Measurements from ENCODE around the gene CYB5B. TPM values are rescaled to one million over a fixed set of nuclear protein-coding genes. Genes with fewer than 3 reads are reported as not detected.

CYB5B gene
- total and polyA plus RNA-seq, 2 experiments from 2014 or later: 60.5 to 116 TPM

GRCh38 chr16:69508033-69508755 is 83.8 kb downstream of the CYB5B start:
- Histone ChIP-seq H3K27ac (no peak overlapping the region), H3K4me3 (no peak overlapping the region), H3K36me3 (replicated peaks; ENCODE audit: insufficient read depth, low read depth) (no peaks in the 10 kb centered on the region), H3K9me3 (ENCODE audit: low read depth) (no peaks in the 10 kb centered on the region), H3K27me3 (no peaks in the 10 kb centered on the region), H3K4me2 (no peak overlapping the region), H2AFZ (no peak overlapping the region), H3K4me1 (ENCODE audit: insufficient read depth) (no peaks in the 10 kb centered on the region), H4K20me1 (ENCODE audit: insufficient read depth, poor library complexity, severe bottlenecking) (no peaks in the 10 kb centered on the region), H3K79me2 (no peaks in the 10 kb centered on the region), H3K9me2 (replicated peaks; ENCODE audit: insufficient read depth) (no peaks in the 10 kb centered on the region)
- TF ChIP-seq EZH2 (IDR thresholded peaks at IDR 0.05; ENCODE audit: borderline replicate concordance) (no peak), EZH2phosphoT487 (IDR thresholded peaks at IDR 0.05; ENCODE audit: low read depth, severe bottlenecking, unreplicated experiment) (no peak)
- TF ChIP-seq, protein P1, sequence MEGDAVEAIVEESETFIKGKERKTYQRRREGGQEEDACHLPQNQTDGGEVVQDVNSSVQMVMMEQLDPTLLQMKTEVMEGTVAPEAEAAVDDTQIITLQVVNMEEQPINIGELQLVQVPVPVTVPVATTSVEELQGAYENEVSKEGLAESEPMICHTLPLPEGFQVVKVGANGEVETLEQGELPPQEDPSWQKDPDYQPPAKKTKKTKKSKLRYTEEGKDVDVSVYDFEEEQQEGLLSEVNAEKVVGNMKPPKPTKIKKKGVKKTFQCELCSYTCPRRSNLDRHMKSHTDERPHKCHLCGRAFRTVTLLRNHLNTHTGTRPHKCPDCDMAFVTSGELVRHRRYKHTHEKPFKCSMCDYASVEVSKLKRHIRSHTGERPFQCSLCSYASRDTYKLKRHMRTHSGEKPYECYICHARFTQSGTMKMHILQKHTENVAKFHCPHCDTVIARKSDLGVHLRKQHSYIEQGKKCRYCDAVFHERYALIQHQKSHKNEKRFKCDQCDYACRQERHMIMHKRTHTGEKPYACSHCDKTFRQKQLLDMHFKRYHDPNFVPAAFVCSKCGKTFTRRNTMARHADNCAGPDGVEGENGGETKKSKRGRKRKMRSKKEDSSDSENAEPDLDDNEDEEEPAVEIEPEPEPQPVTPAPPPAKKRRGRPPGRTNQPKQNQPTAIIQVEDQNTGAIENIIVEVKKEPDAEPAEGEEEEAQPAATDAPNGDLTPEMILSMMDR (IDR thresholded peaks at IDR 0.05; ENCODE audit: poor library complexity): no peak
- WGBS (ENCODE audit: low lambda C conversion rate, missing lambda C conversion rate): 92% methylated on average over 4 of the region's 4 CpGs
- DNase-seq (ENCODE audit: low spot score): no peak

GRCh38 chr16:69509125-69509524 is 84.7 kb downstream of the CYB5B start:
- no peak overlapping the region for H3K4me2 ChIP-seq
- no peaks in the 10 kb centered on the region for H3K9me2 ChIP-seq (replicated peaks; ENCODE audit: insufficient read depth)
- no peak for DNase-seq (ENCODE audit: low spot score)
- no peaks in the 10 kb centered on the region for H3K36me3 ChIP-seq (replicated peaks; ENCODE audit: insufficient read depth, low read depth)
- H3K79me2 ChIP-seq: no peaks in the 10 kb centered on the region
- TF ChIP-seq EZH2 (IDR thresholded peaks at IDR 0.05; ENCODE audit: borderline replicate concordance): no peak
- TF ChIP-seq, protein P1 (IDR thresholded peaks at IDR 0.05; ENCODE audit: poor library complexity): no peak
- TF ChIP-seq EZH2phosphoT487 (IDR thresholded peaks at IDR 0.05; ENCODE audit: low read depth, severe bottlenecking, unreplicated experiment): no peak
- H3K27me3 ChIP-seq: no peaks in the 10 kb centered on the region
- H2AFZ ChIP-seq: no peak overlapping the region
- no peaks in the 10 kb centered on the region for H3K9me3 ChIP-seq (ENCODE audit: low read depth)
- H3K4me1 ChIP-seq (ENCODE audit: insufficient read depth): no peaks in the 10 kb centered on the region
- H3K4me3 ChIP-seq: no peak overlapping the region
- no peaks in the 10 kb centered on the region for H4K20me1 ChIP-seq (ENCODE audit: insufficient read depth, poor library complexity, severe bottlenecking)
- WGBS (ENCODE audit: low lambda C conversion rate, missing lambda C conversion rate): 89% methylated on average over 5 of the region's 5 CpGs
- no peak overlapping the region for H3K27ac ChIP-seq

GRCh38 chr16:69511651-69512050 is 87.2 kb downstream of the CYB5B start:
- Histone ChIP-seq H3K27ac (no peak overlapping the region), H2AFZ (no peak overlapping the region), H3K36me3 (replicated peaks; ENCODE audit: insufficient read depth, low read depth) (no peaks in the 10 kb centered on the region), H3K4me3 (no peak overlapping the region), H4K20me1 (ENCODE audit: insufficient read depth, poor library complexity, severe bottlenecking) (no peaks in the 10 kb centered on the region), H3K9me2 (replicated peaks; ENCODE audit: insufficient read depth) (no peaks in the 10 kb centered on the region), H3K79me2 (no peaks in the 10 kb centered on the region), H3K9me3 (ENCODE audit: low read depth) (no peaks in the 10 kb centered on the region), H3K4me2 (no peak overlapping the region), H3K27me3 (no peaks in the 10 kb centered on the region), H3K4me1 (ENCODE audit: insufficient read depth) (no peaks in the 10 kb centered on the region)
- WGBS (ENCODE audit: low lambda C conversion rate, missing lambda C conversion rate): 93% methylated on average over 4 of the region's 4 CpGs
- TF ChIP-seq EZH2 (IDR thresholded peaks at IDR 0.05; ENCODE audit: borderline replicate concordance) (no peak), EZH2phosphoT487 (IDR thresholded peaks at IDR 0.05; ENCODE audit: low read depth, severe bottlenecking, unreplicated experiment) (no peak)
- TF ChIP-seq, protein P1 (IDR thresholded peaks at IDR 0.05; ENCODE audit: poor library complexity): no peak
- no peak for DNase-seq (ENCODE audit: low spot score)
